Caco-2 (cell line): ENCODE data around the gene CYP3A5. TPM values are rescaled to one million over a fixed set of nuclear protein-coding genes. Genes with fewer than 3 reads are reported as not detected.

Experiments
- BruUV-seq: library from RNA; stranded (reverse); fragments of 400-500 nt; replicated peaks from 2 replicates; lab custom pipeline; 2021; lab: Mats Ljungman, UMichigan
- CTCF ChIA-PET: fragments of 300-600 bp; sonication (Branson Sonifier 250); formaldehyde crosslinking; loops from one replicate; lab custom pipeline; 2022; ENCODE audit warnings: antibody characterized with exemption; lab: Charles Lee
- POLR2A ChIA-PET: fragments of 300-600 bp; sonication (Branson Sonifier 250); formaldehyde crosslinking; loops from one replicate; lab custom pipeline; 2022; ENCODE audit warnings: antibody characterized with exemption; lab: Charles Lee
- DNase-seq, 2 experiments: peaks; one replicate each; pipeline versions ENCODE4 v3.0.0 to v3.0.0-alpha.2; 2020 to 2022
- H3K27me3 ChIP-seq: replicated peaks from 2 replicates; pipeline ENCODE4 v1.6.0; 2011; ENCODE audit warnings: low read length; ENCODE audit not compliant: control insufficient read depth, insufficient read depth
- H3K36me3 ChIP-seq: 2 replicates; pipeline ENCODE4 v1.5.1; 2011; ENCODE audit warnings: low read length; ENCODE audit not compliant: control insufficient read depth, insufficient read depth
- H3K4me1 ChIP-seq: fragments of 250-450 bp; sonication (Bioruptor Pico); 2 replicates; pipeline ENCODE4 v1.5.1; 2020; ENCODE audit warnings: mild to moderate bottlenecking
- H3K4me3 ChIP-seq: 2 replicates; pipeline ENCODE4 v1.5.1; 2011; ENCODE audit warnings: low read depth, mild to moderate bottlenecking, control low read depth, low read length
- H3K9me3 ChIP-seq: fragments of 250-450 bp; sonication (Bioruptor Pico); 2 replicates; pipeline ENCODE4 v1.5.1; 2020; ENCODE audit warnings: mild to moderate bottlenecking, moderate library complexity
- H3K27ac Mint-ChIP-seq: one replicate; pipeline ENCODE4 v1.8.0; 2022; ENCODE audit warnings: mixed read lengths; ENCODE audit not compliant: unreplicated experiment
- H3K27me3 Mint-ChIP-seq: one replicate; pipeline ENCODE4 v1.8.0; 2022; ENCODE audit warnings: mixed read lengths; ENCODE audit not compliant: insufficient read depth, unreplicated experiment
- H3K36me3 Mint-ChIP-seq: one replicate; pipeline ENCODE4 v1.8.0; 2022; ENCODE audit warnings: mild to moderate bottlenecking, mixed read lengths; ENCODE audit not compliant: insufficient read depth, unreplicated experiment
- H3K4me1 Mint-ChIP-seq: one replicate; pipeline ENCODE4 v1.8.0; 2022; ENCODE audit warnings: low read depth, mixed read lengths; ENCODE audit not compliant: unreplicated experiment
- H3K4me3 Mint-ChIP-seq: one replicate; pipeline ENCODE4 v1.8.0; 2022; ENCODE audit warnings: mild to moderate bottlenecking, moderate library complexity, mixed read lengths; ENCODE audit not compliant: unreplicated experiment
- H3K9me3 Mint-ChIP-seq: one replicate; pipeline ENCODE4 v1.8.0; 2022; ENCODE audit warnings: mixed read lengths; ENCODE audit not compliant: unreplicated experiment
- CTCF ChIP-seq, 2 experiments: fragments of 200-600 bp in 1 of 2; IDR thresholded peaks; 1 replicate in 1 of 2; 2 replicates in 1 of 2; pipeline versions ENCODE4 v1.5.1 to v1.8.0; 2011 to 2022; ENCODE audit warnings: antibody characterized with exemption in 1 of 2, control low read depth in 1 of 2, inconsistent platforms in 1 of 2, low read depth in 1 of 2, low read length in 1 of 2, mild to moderate bottlenecking in 1 of 2, moderate library complexity in 1 of 2; ENCODE audit not compliant: insufficient read depth in 1 of 2, severe bottlenecking in 1 of 2, unreplicated experiment in 1 of 2
- intact Hi-C: fragments of 100-400 bp; cut with micrococcal nuclease; formaldehyde crosslinking; loops from one replicate; pipeline ENCODE4 v1.10.0; 2022; ENCODE audit not compliant: unreplicated experiment
- total RNA-seq: library from RNA; stranded (reverse); gene quantifications from 2 replicates; pipeline ENCODE4 v1.2.3, GENCODE V29; 2022

Gene CYP3A5
- total RNA-seq, 1 experiment from 2014 or later = 2.7 TPM

DNA sequence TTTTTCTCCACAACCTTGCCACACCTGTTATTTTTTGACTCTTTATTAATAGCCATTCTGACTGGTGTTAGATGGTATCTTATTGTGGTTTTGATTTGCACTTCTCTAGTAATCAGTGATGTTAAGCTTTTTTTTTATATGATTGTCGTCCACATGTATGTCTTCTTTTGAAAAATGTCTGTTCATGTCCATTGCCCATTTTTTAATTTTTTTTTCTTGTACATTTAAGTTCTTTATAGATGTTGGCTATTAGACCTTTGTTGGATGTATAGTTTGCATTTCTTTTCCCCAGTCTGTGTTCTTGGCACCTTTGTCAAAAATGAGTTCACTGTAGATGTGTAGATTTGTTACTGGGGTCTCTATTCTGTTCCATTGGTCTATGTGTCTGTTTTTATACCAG is 34.2 kb downstream of the CYP3A5 start:
- no TSS peak for BruUV-seq
- Mint-ChIP-seq H3K4me1 (no peaks in the 10 kb centered on the region), H3K4me3 (no peak overlapping the region), H3K36me3 (no peaks in the 10 kb centered on the region), H3K27ac (no peak overlapping the region), H3K9me3 (no peaks in the 10 kb centered on the region), H3K27me3 (no peaks in the 10 kb centered on the region)
- no peak for DNase-seq
- intact Hi-C loops = no loop called here
- no peaks in the 10 kb centered on the region for H3K4me1 ChIP-seq
- H3K9me3 ChIP-seq = no peaks in the 10 kb centered on the region
- ChIA-PET CTCF (no interaction called here), POLR2A (no interaction called here)
- H3K27me3 ChIP-seq = no peaks in the 10 kb centered on the region
- no peak for TF ChIP-seq CTCF (IDR thresholded peaks at IDR 0.05; ENCODE audit: insufficient read depth in 1 of 2, low read depth in 1 of 2, low read length in 1 of 2, severe bottlenecking in 1 of 2, unreplicated experiment in 1 of 2)
- H3K36me3 ChIP-seq = no peaks in the 10 kb centered on the region
- no peak overlapping the region for H3K4me3 ChIP-seq

DNA sequence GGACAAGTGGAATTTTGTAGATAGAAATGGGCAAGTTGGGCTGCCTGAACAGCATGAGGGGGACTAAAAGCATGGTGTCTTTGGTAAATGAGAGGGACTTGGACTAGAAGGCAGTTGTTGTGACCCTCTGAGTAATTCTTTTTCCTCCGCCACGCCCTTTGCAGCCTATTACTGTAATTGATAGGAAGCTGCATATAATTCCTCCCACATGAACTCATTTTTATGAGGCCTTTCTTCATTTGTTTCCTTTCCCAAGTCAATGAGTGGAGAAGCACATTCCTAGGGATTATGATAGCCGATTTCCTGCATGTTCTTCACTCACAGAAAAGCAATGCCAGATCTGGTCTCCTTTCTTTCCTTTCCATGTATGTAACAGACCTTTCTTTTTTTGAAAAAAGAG is 35.4 kb downstream of the CYP3A5 start:
- no peak overlapping the region for H3K4me3 ChIP-seq
- H3K27me3 ChIP-seq = no peaks in the 10 kb centered on the region
- no peak for TF ChIP-seq CTCF (IDR thresholded peaks at IDR 0.05; ENCODE audit: insufficient read depth in 1 of 2, low read depth in 1 of 2, low read length in 1 of 2, severe bottlenecking in 1 of 2, unreplicated experiment in 1 of 2)
- Mint-ChIP-seq H3K4me3 (no peak overlapping the region), H3K27ac (no peak overlapping the region), H3K9me3 (no peaks in the 10 kb centered on the region), H3K36me3 (no peaks in the 10 kb centered on the region), H3K4me1 (no peaks in the 10 kb centered on the region), H3K27me3 (no peaks in the 10 kb centered on the region)
- POLR2A ChIA-PET = no interaction called here
- no peak for DNase-seq
- no peaks in the 10 kb centered on the region for H3K36me3 ChIP-seq
- CTCF ChIA-PET = no interaction called here
- intact Hi-C loops = no loop called here
- H3K9me3 ChIP-seq = no peaks in the 10 kb centered on the region
- H3K4me1 ChIP-seq = no peaks in the 10 kb centered on the region
- BruUV-seq = no TSS peak

DNA sequence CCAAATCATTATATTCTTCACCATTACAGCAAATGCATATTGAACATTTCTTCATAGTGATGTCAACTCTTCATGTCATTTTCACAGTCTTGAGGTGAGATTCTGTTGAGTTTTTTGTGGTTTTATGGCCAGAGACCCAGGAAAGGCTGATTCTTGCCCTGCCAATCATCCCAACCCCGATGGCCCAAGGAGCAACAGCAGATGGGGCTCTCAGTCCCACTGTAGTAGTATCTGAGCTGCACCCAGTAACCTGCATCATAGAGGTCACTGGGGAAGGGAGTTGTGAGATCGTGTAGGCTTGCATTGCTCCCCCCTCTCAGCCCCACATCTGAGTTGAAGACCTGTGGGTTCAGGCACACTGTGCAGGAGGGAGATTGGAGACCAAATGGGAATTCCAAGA is 36.3 kb downstream of the CYP3A5 start:
- BruUV-seq = no TSS peak
- Histone ChIP-seq H3K27me3 (no peaks in the 10 kb centered on the region), H3K4me3 (no peak overlapping the region), H3K36me3 (no peaks in the 10 kb centered on the region), H3K9me3 (no peaks in the 10 kb centered on the region), H3K4me1 (no peaks in the 10 kb centered on the region)
- Mint-ChIP-seq H3K27ac (no peak overlapping the region), H3K36me3 (no peaks in the 10 kb centered on the region), H3K4me1 (no peaks in the 10 kb centered on the region), H3K27me3 (no peaks in the 10 kb centered on the region), H3K4me3 (no peak overlapping the region), H3K9me3 (no peaks in the 10 kb centered on the region)
- ChIA-PET CTCF (no interaction called here), POLR2A (no interaction called here)
- intact Hi-C loops = no loop called here
- TF ChIP-seq CTCF (IDR thresholded peaks at IDR 0.05; ENCODE audit: insufficient read depth in 1 of 2, low read depth in 1 of 2, low read length in 1 of 2, severe bottlenecking in 1 of 2, unreplicated experiment in 1 of 2) = no peak
- DNase-seq = no peak
